Fibroblast of the conjunctiva (primary cell): ENCODE results near the gene LPP.
"Not testable (repeated sequence)": the region's sequence is repeated elsewhere in the genome, so short reads cannot be mapped to it uniquely, and the experiment has no call there.

Experiments used
- DNase-seq: peaks from one replicate; pipeline ENCODE4 v3.0.0-alpha.2; 2010; ENCODE audit warnings: low read depth

The LPP gene

GRCh38 chr3:188635258-188636042 is 481.5 kb downstream of the LPP start:
- DNase-seq, result no peak

GRCh38 chr3:188636292-188636691 is 482.3 kb downstream of the LPP start:
- DNase-seq, result not testable (repeated sequence)

DNA sequence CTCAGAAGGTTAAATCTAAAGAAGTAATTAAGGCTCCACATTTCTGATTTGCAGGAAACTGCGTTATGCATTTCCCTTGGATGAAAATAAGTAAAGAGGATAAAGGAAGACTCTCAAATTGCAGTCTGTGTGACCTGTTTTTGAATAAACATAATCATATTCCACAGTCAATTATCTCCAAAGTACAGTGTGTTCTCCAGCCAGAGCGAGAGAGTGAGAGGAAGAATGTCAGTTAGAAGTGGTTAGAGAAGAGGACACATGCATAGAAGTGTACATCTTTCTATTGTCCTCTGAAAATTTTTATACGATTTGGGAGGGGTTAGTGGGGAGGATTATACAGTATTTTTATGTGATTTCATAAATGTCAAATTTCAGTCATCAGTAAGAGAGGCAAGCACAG is 487.1 kb downstream of the LPP start:
- no peak for DNase-seq

DNA sequence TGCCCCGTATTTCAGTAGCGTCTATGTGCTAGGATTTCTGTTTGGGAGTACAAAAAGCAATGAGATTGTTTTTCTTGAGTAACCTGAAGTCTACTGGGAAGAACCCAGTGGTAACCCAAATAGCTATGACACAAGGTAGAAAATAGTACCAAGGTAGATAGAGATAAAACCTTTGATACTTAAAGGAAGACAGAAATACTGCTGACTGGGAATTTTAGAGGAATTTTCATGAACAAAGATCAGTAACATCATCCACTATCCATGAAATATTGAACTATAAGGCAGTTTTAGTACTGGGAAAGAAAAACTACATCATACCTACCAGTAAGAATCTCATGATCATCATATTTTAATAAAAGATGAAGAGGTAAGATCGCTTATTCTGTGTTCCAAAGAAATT is 489.8 kb downstream of the LPP start:
- no peak for DNase-seq

DNA sequence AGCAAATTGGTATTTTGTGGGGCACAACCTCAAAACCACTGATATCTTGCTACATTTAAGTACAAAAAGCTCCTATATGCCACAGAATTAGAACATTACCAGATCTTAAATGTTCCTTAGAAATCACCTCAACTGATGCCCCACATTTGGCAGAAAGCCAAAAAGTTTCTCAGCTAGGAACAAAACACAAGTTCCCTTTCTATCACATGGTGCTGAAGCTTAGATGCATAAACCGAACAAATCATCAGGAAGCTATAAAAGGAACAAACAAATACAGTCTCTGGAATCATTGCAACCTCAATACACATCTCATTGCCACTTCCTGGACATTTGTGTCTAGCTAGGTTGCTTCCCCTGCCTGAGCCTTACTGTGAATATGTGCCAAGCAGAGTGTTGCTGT is 492.6 kb downstream of the LPP start:
- DNase-seq, result no peak

GRCh38 chr3:188647237-188647636 is 493.3 kb downstream of the LPP start:
- no peak for DNase-seq

DNA sequence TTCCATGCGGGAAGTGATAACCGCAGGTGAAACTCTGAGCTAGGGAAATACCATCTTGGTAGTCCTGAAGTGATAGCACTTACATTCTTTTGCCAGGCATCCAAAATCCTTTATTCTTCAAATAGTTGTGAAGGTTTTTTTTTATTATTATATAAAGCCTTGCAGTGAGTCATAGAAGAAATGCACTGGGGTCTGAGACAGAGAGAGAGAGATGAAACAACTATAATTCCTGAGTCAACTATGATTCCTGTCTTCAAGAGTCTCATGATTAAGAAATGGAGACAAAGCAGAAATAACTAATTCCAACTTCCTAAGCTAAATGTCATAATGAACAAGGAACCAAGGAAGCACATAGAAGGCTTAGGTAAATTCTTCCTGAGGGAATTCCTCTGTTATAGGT is 495.6 kb downstream of the LPP start:
- no peak for DNase-seq

- no peak for DNase-seq
These were observed 502.4 kb downstream of the LPP start for GRCh38 chr3:188656196-188656982.

- no peak for DNase-seq
These were observed 504.6 kb downstream of the LPP start for GRCh38 chr3:188658606-188659005.

DNA sequence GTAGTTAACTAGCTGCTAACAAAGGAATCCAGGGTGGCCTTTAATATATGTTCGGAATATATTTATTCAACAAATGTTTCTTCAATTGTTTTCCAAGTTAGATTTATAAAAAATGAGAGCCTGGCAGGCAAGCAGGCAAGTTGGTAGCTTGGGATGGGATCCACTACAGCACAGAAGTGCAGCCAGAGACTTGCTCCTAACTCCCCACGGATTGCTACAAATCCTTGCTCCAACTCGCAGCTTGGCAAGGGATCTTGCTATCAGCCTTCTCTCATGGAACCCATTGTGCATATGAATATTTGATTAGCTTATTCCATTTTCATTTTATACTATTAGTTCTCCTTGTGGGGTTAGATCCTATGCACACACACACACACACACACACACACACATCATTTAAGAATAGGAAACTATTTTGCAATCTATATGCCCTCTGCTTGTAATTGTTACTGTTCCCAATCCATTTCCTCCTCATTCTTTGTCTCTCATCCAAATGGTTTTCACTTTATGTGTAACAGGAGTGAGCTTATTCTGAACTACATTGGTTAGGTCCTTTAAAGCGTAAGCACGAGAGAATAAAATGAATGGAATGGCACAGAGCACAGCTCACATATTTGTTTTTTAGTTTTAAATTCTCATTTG is 505.6 kb downstream of the LPP start:
- DNase-seq, result no peak

DNA sequence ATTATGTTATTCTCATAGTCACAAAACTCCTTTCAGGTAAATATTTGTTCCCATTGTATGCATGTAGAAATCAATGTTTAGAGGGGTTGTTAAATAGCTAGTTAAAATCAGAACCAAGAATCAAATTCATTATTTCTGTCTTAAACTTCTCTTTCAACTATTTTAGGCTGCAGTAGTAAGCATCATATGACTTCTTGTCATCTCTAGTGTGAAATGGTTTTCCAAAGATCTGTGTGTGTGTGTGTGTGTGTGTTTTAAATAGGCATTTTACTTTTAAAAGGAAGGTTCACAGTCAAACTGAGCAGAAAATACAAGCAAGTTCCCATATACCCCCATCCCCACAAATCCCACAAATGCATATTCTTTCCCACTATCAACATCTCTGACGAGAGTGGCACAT is 506.5 kb downstream of the LPP start:
- DNase-seq, result no peak

- no peak for DNase-seq
These were observed 507.8 kb downstream of the LPP start for GRCh38 chr3:188661806-188662205.

GRCh38 chr3:188662214-188662613 is 508.3 kb downstream of the LPP start:
- no peak for DNase-seq

- no peak for DNase-seq
These were observed 508.8 kb downstream of the LPP start for GRCh38 chr3:188662795-188663194.

DNA sequence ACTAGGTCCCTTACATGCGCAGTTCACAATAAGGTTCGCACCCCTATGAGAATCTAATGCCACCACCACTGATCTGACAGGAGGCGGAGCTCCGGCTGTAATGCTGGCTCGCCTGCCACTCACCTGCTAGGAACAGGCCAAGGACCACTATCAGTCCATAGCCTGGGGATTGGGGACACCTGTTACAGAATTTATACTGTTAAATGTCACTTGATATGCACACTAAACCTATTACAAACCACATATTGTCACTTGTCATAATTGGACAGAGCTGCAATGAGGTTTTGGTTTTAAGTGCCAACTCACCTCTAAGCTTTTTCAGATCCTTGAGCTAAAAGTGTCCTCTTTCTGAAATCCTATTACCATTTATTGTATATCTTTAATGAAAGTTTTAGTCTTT is 509.9 kb downstream of the LPP start:
- DNase-seq, result no peak

GRCh38 chr3:188664795-188665194 is 510.8 kb downstream of the LPP start:
- no peak for DNase-seq

DNA sequence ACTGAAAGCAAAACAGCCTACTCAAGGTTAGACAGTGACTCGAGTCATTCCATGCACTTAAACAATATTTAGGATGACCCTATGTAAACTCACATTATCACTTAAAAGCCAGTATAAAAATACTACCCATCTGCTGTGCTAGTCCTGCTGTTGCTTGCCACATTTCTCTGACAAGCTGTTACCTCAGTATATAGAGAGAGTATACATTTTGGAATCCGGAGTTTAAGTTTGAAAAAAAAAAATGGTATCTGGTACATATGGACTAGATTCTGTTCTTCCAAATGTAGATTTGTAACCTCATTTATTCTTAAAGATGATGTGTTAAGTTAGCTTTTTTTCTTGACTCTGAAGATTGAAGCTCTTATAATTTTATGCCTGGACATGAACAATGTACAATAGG is 514.0 kb downstream of the LPP start:
- DNase-seq, result no peak

DNA sequence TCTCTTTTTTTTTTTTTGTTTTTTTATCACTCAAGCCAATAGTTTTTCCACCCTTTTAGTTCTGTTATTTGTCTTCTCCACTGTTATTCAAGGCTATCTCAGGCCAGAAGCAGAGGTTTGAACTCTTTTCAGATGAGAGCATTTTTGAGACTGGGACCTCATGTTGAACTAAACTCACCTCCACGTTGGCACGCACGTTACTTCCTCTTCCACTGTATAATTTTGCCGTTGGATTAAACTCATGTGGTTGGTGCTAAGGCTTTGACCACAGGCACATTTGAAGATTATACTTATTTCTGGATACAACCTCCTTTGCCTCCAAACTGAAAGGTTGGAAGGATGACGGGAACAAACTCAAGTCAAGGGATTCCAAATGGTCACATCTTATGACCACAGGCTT is 516.5 kb downstream of the LPP start:
- DNase-seq, result no peak

DNA sequence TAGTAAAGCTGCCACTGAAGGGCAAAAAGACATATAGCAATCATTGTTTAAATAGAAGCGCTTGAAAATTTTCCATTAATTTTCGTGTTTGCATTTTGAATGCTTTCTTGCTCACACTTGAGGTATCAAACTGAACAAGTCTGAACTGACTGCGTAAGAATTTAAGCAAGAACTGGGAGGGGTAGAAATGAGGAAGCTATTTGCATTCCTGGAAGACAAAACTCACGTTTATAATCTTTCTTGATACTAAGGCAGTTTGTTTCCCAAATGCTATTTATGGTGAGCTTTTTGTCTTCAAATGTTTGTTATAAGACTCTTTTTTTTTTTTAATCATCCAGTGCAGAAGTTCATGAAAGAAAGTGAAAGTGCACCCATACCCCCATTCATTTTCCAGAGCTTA is 518.0 kb downstream of the LPP start:
- DNase-seq, result no peak

DNA sequence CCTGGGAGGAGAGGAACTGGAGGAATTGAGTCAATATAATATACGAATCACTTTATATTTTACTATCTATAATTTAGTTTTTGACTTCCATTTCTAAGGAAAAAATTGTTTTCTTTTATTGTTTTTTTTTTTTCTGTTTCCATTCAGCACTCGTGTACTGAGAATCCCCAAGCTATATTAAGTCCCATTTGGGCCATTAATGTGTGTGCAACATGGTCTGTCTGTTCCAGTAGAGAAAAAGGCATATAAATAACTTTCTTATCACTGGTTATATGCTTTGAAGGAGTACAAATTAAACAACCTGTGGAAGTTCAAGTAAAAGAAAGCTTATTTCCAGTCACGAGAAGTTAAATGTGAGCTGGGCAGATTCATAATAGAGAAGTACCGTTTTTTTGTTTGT is 518.9 kb downstream of the LPP start:
- DNase-seq, result no peak

DNA sequence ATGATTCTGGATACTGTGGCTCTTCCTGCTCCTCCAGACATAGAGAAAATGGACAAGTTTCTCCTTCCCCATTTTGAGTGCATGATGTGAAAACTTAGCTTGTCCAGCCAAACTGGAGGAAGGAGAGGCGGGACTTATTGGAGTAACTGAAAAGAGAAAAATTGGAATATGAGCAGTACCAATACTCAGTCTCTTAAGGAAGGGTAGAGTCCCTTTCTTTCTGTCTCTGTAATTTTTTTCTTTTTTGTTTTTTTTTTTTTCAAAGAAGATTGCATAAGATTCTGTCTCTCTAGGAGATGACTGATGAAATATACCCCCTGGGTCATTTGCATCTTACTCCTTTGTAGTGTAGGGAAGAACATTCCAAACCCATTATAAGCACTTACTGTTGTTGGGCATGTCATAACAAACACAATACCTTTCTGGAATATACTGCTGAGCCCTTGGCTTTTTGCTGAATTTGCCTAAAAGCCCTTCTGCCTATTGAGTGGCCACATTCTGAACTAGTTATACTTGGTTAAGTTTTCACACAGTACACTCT is 519.8 kb downstream of the LPP start:
- DNase-seq, result peak; percentile 94

GRCh38 chr3:188674595-188674994 is 520.6 kb downstream of the LPP start:
- DNase-seq, result no peak

DNA sequence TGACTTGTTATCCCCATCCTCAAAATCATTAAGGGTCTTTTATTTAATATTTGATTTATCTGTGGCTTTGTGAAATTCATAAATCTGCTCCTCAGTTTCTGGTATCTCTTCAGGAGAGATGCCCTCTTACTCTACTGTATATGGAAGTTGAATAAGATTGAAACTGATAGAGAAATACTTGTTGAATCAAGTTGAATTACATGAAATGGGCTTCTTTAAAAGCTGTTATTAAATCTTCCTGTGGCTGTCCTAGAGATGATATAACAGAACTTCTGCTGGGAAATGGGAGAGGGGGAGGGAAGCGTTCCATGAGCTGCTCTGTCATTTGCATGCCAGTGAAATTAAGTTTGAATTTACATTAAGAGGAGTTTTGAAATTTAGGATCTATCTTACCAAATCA is 523.4 kb downstream of the LPP start:
- DNase-seq, result no peak
